ENCODE data around the gene GRID2.
"Not testable (repeated sequence)": the region's sequence is repeated elsewhere in the genome, so short reads cannot be mapped to it uniquely, and the experiment has no call there.

GRID2 gene

DNA sequence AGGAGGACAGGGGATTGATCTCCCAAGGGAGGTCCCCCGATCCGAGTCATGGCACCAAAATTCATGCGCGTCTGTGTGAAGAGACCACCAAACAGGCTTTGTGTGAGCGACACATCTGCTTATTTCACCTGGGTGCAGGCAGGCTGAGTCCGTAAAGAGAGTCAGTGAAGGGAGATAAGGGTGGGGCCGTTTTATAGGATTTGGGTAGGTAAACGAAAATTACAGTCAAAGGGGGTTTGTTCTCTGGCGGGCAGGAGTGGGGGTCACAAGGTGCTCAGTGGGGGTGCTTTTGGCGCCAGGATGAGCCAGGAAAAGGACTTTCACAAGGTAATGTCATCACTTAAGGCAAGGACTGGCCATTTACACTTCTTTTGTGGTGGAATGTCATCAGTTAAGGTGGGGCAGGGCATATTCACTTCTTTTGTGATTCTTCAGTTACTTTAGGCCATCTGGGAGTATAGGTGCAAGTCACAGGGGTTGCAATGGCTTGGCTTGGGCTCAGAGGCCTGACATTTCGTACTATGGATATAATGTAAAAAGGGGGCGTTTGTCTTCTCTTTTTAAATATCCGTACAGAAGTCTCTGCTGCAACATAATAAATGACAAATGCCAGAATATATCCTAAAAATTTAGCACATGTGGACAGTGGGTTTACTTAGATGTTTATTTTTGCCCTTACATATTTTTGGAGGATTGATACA is 140.5 kb downstream of the GRID2 start:
- DNase-seq: not testable (repeated sequence)

DNA sequence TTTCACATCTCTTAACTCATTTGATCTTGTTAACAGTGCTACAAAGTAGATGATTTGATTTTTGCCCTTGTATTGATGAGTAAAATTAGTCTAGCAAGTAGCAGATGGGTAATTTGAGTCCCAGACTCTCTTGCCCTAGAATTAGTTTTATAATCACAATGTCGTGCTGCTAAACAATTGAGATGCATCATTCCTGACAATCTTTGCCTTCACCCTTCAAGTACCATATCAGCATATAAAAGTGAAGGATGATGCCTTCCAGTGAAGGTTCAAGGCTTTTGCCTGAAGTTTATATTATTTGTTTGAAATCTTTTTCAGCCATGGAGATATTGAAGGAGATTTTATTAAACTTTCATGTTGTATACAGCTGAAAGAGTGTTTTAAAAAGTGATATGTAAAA is 141.4 kb downstream of the GRID2 start:
- DNase-seq: no peak

DNA sequence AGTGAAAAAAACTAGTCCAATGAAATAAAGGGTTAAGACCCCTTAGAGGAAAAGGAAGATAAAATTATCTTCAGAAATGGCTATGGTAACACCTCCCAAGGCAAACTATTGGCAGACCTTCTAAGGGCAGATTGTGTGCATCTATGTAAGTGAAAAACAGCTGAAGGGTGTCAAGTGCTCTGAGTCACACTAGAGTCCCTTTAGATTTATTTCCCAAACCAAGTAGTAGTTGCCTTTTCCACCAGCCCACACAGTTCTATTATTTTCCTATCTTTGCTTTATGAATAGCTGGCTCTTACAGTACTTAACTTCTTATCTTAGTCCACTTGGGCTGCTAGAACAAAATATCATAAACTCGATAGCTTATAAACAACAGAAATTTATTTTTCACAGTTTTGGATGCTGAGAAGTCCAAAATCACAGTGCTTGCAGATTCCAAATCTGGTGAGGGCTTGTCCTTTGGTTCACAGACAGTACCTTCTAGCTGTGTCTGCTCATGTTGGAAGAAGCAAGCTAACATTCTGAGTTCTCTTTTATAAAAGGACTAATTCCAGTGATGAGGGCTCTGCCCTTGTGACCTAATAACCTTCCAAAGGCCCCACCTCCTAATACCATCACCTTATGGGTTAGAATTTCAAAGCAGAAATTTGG is 143.6 kb downstream of the GRID2 start:
- DNase-seq: no peak

DNA sequence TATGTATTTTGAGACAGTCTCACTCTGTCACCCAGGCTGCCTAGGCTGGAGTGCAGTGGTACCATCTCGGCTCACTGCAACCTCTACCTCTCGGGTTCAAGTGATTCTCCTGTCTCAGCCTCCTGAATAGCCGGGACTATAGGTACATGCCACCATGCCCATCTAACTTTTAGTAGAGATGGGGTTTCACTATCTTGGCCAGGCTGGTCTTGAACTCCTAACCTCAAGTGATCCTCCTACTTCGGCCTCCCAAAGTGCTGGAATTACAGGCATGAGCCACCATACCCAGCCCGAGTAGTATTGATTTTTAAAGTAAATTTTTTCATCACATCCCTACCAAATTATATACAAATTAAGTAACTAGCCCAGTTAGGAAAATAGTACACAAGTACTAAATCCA is 144.4 kb downstream of the GRID2 start:
- not testable (repeated sequence) for DNase-seq

DNA sequence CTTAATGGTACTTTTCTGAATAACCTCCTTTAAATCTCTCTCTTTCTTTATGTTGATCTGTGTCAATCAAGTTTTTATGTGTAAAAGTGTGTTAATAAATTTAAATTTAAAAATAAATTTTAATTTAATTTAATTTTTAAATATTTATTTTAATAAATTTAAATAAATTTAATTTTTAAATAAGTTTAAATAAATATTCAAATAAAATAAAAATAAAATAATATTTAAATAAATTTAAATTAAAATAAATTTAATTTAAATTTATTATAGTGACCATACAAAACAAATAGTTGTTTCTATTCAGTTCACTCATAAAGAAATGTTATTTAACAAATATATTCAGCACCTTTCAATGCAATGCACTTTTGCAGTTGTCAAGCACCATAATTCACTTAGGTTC is 146.9 kb downstream of the GRID2 start:
- no peak for DNase-seq

DNA sequence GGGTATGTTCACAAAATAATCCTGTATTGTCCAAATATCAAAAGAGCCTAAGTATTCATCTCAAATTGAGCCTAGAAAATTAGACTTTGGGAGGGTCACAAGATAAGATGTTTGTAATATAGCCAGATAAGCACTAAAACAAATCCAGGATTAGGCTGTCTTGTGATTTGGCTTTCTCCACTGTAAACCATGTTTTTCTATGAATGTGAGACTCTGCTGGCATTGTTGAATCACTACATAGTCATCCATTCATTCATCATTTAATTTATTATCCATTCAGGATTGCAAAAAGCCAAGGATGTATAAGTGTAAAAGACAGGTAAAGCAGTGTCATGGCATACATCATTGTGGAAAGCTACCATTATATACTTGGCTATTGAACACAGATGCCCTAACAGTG is 148.0 kb downstream of the GRID2 start:
- DNase-seq: peak; percentile 25

DNA sequence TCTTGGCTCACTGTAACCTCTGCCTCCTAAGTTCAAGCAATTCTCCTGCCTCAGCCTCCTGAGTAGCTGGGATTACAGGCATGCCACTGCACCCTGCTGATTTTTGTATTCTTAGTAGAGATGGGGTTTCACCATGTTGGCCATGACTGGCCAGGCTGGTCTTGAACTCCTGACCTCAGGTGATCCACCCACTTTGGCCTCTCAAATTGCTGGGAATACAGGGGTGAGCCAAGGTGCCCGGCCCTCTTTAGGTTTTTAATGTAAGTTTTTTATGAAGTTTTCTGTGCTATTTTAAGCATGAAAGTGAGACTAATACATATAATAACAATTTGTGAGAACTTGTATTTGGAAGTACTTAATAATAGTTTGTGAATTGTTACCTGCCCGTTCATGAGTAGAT is 148.6 kb downstream of the GRID2 start:
- not testable (repeated sequence) for DNase-seq

DNA sequence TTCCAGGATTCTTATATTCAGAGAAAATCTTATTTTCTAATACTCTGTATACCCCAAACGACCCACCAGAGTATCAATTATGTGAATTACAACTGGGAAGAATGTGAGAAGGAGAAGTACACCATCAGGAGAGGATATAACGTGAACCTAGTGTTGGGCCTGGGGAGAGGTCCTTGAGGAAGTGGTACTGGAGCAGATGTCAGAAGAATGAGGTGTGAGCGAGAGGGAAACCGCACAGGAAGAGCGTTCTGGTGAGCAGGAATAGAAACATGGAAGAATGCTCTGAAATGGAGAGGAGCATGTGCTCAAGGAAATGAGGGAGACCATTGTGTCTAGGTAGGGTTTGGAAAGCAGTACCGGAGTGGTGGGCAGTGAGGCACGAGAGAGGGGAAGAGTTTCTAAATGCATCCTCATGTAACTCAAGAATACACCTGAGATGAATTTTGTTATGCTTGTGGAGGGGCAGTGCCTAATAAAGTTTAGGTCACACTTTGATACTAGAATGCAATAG is 151.6 kb downstream of the GRID2 start:
- no peak for DNase-seq

DNA sequence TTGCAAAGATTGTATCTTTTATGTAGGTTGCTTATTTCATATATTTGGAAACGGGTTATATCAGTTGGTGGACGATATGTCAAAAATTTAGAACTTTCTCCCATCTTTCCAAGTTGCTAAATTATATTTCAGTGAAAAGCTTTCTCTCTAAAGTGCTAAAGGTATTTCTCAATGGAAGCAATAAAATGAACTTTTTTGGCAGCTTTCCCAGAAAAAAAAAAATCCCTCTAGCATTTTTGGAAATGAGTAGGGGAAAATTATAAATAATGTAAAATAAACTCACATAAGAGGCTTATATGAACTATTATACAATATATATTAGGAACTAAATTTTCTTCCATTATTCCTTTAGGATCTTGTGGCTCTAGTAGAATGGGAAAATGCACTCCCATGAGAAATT is 152.2 kb downstream of the GRID2 start:
- no peak for DNase-seq

DNA sequence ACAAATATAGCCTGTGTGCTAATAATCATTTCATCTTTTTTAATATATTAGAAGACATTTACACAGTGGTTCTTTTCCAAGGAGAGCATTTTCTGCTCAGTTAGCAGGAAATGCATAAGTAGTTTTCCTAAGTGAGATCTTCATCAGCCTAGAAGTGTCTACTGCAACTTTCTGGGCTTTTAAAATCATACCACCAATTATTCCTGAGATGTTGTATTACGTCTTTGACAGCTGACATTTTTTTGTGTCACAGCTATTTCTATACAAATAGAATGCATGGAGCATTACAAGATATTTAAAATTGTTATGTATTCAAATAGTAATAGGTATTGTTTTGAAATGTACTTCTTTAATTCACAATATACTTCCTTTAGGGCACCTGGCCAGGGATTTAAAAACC is 158.0 kb downstream of the GRID2 start:
- no peak for DNase-seq

DNA sequence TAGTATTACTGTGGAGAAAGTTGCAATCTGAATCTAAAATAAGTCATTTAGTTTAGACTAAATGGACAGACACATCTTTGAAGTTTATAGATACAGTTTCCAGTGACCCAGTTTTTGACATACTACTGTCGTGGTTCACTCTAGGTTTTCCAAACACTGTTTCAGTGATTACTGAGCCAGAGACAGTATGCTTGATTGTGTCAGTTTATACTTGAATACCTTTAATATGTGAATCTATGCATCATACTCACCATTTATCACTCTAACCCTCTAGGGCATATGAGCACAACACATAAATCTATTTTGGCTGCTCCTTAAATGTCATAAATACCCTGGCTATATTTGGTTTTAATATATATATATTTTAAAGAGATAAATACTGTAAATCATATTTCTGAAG is 173.5 kb downstream of the GRID2 start:
- no peak for DNase-seq

DNA sequence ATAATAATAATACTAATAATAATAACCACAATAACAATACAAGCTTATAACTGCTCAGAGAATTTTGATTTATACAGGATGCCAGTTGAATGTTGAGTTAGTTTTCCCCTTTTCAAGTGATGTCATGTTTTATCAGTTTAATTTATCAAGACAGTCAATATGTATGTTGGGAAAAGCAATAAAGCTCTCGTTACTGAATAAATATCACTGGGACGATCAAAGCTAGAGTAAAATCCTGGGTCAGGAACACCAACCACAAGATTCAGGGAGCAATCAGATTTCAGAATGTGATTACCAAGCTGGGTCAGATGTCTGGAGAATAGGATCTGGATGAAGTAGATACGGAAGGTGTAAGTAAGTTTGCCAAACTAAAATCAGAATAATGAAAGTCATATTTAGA is 179.6 kb downstream of the GRID2 start:
- no peak for DNase-seq

DNA sequence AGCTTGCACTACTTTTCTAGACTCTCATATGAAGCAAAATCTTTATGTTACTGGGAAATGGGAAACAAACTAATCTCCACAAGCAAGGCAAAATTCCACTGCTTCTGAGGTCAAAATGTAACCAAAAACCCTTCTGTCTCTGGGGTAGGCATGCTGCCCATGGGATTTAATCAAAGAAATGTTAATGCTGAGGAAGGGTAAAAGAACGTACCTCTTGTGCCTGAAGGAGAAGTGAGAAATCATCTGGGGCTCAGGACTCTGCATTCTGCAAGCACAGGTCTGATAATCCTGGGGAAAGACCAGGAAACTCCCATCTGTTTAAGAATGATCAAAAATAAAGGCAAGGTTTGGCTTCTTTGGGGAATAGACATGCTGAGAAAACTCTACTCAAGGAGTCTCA is 184.7 kb downstream of the GRID2 start:
- DNase-seq: no peak

DNA sequence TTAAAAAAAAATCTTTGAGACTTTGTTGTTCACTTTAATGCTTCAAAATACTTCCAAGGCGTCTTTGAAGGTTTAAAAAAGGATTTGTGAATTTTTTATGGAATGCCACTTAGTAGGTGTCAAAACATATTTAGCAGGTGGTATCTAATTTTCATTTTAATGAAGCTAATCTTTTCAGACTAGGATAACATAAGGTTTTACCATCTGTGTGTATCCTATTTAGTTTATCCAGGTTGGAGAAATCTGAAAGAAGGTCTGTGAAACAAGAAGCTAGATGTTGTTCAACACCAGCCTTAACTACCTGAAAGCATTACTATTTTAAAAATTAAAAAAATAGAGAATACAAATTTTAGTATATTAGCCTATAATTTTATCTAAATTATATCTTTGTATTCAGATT is 193.4 kb downstream of the GRID2 start:
- no peak for DNase-seq

DNA sequence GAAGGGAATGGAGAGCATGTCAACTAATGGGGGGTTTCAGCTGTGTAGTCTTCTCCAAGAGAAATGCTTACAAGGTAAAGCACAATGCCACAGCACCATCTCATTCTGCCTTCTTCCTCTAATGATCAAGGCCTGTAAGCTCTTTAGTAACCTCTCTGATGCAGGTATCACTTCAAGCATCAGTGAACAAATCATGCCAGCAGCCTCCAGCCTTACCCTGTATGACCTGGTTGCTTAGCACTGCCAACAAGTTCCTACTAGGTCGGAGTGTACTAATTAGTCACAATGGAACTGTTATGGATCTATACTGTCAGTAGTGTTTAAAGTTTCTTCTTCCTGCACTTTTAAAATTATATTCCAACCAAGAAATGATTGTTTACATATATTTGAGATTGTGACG is 197.7 kb downstream of the GRID2 start:
- peak; percentile 24 for DNase-seq

DNA sequence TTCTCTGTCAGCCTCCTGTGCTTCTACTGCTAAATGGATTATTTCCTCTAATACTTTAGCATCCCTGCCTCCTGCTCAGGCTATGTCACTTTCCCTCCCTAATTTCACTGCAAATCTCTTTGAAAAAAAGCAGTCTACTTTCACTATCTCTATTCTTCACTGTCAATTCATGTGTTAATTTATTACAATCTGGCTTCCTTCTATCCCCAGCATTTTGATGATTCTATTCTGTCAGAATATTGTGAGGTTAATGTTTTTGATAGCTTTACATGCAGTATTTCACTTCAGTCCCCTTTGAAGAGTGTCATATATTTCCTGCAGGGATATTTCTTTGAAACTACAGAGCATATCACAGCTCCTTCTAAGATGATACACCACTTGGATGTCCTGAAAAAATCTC is 203.2 kb downstream of the GRID2 start:
- no peak for DNase-seq

DNA sequence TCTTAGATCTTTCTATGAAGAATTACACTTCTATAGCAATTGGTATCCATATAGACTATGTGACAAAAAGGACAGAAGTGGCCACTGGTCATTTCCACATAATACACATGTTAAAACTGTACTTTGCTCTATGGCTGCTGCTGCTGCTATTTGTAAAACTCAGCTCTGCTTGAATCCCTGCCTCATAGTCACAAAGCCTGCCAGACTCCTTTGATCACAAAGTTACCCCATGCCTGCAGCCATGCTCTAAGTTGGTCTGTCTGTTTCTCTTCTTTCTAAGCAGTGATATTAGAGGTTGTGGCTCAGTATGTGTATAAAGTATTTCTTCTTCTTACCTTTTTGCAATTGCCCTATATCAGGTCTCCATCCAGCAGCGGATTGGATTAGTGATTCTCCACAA is 210.9 kb downstream of the GRID2 start:
- no peak for DNase-seq

DNA sequence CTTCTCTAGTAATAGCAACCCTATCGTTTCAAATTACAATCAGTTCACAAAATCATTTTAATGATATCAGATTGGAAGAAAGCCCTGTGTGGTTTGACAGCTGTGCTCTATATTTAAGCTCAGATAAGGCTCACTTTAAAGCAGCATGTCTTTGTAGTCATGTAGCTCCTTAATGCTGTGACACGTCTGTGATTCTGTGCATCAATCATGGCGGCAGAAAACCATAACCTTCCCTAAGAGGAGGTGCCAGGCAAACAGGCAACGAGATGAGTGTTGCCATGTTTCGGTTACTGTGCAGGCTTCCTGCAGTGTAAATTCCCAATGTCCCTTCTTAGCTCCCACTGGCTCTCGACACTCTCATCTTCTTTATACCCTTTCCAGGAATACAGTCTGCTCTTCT is 212.7 kb downstream of the GRID2 start:
- no peak for DNase-seq

DNA sequence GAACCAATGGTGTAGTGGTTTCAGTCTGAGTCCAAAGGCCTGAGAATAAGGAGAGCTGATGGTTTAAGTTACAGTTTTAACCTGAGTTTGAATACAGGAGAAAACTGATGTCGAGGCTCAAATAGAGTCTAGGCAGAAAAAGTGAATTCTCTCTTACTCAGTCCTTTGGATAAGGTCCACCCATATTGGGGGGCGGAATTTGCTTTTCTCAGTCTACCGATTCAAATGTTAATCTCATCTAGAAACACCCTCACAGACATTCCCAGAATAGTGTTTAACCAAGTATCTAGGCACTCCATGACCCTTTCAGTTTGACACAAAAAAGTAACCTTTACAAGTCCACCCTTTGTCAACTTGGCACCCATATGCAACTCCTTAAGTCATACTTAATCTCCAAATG is 216.0 kb downstream of the GRID2 start:
- DNase-seq: no peak

DNA sequence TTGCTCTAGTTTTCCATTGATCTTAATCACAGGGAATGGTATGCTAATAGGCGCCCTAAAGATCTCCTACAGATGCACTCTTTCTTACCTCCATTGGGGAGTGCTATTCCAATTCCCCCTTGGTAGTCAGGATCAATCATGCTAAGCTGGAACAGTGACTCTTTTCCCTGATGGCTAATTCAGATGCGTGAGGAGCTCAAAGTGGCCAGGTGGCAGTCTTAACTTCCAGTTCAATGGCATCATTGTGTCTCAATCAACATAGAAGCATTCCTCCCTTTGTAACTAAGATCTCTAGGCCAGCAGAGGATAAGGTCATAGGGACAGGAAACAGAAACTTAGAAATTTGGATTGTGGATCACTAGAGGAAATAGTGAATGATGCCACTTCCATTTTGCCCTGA is 216.8 kb downstream of the GRID2 start:
- DNase-seq: no peak

DNA sequence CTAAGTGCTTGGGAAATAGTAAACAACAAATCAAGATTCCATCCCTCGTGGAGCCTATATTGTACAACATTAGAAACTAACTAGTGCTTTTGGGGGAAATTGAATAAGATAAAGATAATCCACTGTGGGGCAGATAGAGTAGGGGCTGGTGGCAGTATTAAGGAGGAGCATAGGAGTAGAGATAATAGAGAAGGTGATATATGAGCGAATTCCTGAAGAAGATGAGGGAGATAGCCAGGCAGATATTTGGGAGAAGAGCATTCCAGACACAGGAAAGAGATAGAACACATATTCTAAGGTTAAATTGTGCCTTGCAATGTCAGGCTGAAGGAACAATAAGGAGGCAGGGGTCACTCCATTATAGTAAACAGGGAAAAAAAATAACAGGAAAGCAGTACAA is 218.2 kb downstream of the GRID2 start:
- DNase-seq: no peak

DNA sequence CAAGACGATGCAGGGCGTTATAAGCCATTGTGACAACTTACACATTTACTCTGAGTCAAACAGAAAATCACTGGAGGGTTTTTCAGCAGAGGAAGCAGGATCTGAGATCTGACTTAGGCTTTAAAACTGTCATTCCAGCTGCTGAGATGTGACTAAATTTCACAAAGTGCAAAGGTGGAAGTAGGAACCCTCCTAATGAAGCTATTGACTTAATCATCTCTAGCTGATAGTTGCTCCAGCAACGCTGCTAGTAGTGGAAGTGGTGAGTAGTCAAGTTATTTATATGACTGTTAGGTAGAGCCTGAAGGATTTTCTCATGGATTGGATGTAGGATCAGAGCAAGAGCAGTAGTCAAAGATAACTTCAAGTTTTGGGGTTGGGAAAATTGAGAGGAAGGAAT is 218.6 kb downstream of the GRID2 start:
- no peak for DNase-seq

DNA sequence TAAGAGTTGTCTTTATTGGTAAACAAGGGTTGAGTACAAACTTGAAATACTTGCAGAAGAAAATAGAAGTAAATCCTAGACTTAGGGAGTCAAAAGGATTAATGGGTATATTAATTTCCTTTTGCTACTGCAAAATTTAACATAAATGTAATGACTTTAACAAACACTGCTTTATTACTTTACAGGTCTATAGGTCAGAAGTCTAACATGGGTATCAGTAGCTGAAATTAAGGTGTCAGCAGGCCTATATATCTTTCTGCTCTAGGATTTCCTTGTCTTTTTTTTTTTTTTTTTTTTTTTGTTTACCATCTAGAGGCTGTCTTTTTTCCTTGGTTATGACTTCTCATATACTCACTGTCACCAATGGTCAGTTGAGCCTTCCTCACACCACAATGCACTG is 220.4 kb downstream of the GRID2 start:
- DNase-seq: no peak

DNA sequence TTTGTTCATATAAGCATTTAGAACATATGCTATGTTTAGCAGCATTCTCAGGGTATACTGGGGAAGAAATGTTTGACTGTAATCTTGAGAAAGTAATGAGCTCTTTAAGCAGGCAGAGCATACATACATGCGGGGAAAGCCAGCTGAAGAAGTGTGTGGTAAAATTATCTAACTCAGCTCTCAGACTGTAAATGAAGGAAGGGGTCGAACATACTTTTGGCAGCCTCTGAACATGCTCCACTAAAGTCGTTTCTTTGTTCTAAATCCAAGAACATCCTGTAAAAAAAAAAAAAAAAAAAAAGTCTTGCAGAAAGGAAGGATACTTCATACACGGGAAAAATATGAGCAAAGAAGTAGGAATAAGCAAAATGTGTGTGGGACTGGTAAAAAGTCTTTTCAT is 224.8 kb downstream of the GRID2 start:
- no peak for DNase-seq

DNA sequence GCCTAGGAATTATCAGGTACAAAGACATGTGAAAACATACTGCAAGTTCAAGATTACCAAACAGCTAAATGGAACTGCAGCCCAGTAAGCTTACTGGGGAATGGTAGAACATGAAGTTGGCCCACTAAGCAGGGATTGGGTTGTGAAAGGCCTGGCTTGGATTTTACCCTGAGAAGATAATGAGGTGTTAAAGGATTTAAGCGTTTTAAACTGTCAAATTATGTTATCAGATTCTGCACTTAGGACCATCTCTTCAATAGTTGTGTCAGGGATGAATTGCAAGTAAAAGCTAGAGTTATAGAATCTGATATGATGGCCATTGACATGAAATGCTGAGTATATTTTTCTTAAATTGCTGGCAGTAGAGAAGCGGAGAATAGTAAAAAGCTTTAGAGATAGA is 225.7 kb downstream of the GRID2 start:
- DNase-seq: no peak

All from eye (tissue), 1 donor.